Activated CD4-positive, alpha-beta memory T cell treated with anti-CD3 and anti-CD28 coated beads, Interleukin-2, amount 10 ng/mL, durations not matched to agents 7 days and 5 days (primary cell): ENCODE results near the gene AIG1. TPM values are rescaled to one million over a fixed set of nuclear protein-coding genes. Genes with fewer than 3 reads are reported as not detected.

Source experiments
- CTCF ChIA-PET: fragments of 350-600 bp; sonication (Branson Sonifier 250); formaldehyde crosslinking; loops from one replicate; lab custom pipeline; 2021; ENCODE audit warnings: antibody characterized with exemption, inconsistent platforms; lab: Charles Lee
- POLR2A ChIA-PET: fragments of 350-600 bp; sonication (Branson Sonifier 250); formaldehyde crosslinking; loops from one replicate; lab custom pipeline; 2021; ENCODE audit warnings: antibody characterized with exemption; lab: Charles Lee
- DNase-seq: peaks from one replicate; pipeline ENCODE4 v3.0.0-alpha.2; 2020
- H3K27ac Mint-ChIP-seq: one replicate; pipeline ENCODE4 v1.8.0; 2021; ENCODE audit warnings: mild to moderate bottlenecking, mixed read lengths
- H3K27me3 Mint-ChIP-seq: one replicate; pipeline ENCODE4 v1.8.0; 2021; ENCODE audit warnings: mixed read lengths
- H3K36me3 Mint-ChIP-seq: one replicate; pipeline ENCODE4 v1.8.0; 2021; ENCODE audit warnings: low read depth, mixed read lengths
- H3K4me1 Mint-ChIP-seq: one replicate; pipeline ENCODE4 v1.8.0; 2021; ENCODE audit warnings: mixed read lengths
- H3K4me3 Mint-ChIP-seq: one replicate; pipeline ENCODE4 v1.8.0; 2021; ENCODE audit warnings: mild to moderate bottlenecking, mixed read lengths
- H3K9me3 Mint-ChIP-seq: one replicate; pipeline ENCODE4 v1.8.0; 2021; ENCODE audit warnings: mixed read lengths
- total RNA-seq, 2 experiments: library from RNA; stranded (reverse); gene quantifications; one replicate each; pipeline ENCODE4 v1.2.3, GENCODE V29; 2021

Gene AIG1
- total RNA-seq, 2 experiments from 2014 or later = 8.4 to 9.9 TPM

GRCh38 chr6:143362192-143362558, 301.5 kb downstream of the AIG1 start:
- Mint-ChIP-seq H3K27ac (no peak overlapping the region), H3K27me3 (peaks cover 2% of the 10 kb centered on the region), H3K36me3 (no peaks in the 10 kb centered on the region), H3K4me1 (no peaks in the 10 kb centered on the region), H3K4me3 (no peak overlapping the region), H3K9me3 (no peaks in the 10 kb centered on the region)
- CTCF ChIA-PET = no interaction called here
- no peak for DNase-seq
- POLR2A ChIA-PET = no interaction called here

GRCh38 chr6:143363299-143363698, 302.6 kb downstream of the AIG1 start:
- H3K4me1 Mint-ChIP-seq = peaks cover 3% of the 10 kb centered on the region
- ChIA-PET CTCF (no interaction called here), POLR2A (no interaction called here)
- peaks cover 2% of the 10 kb centered on the region for H3K27me3 Mint-ChIP-seq
- no peaks in the 10 kb centered on the region for H3K9me3 Mint-ChIP-seq
- no peak overlapping the region for H3K4me3 Mint-ChIP-seq
- DNase-seq = no peak
- no peak overlapping the region for H3K27ac Mint-ChIP-seq
- H3K36me3 Mint-ChIP-seq = no peaks in the 10 kb centered on the region

GRCh38 chr6:143368426-143368825, 307.7 kb downstream of the AIG1 start:
- no peak overlapping the region for H3K4me3 Mint-ChIP-seq

GRCh38 chr6:143369971-143370370, 309.3 kb downstream of the AIG1 start:
- H3K9me3 Mint-ChIP-seq = no peaks in the 10 kb centered on the region

More at GRCh38 chr6:143368426-143368825, 307.7 kb downstream of the AIG1 start:
- Mint-ChIP-seq H3K27ac (no peak overlapping the region), H3K27me3 (peaks cover 2% of the 10 kb centered on the region), H3K9me3 (no peaks in the 10 kb centered on the region), H3K36me3 (no peaks in the 10 kb centered on the region), H3K4me1 (peaks cover 8% of the 10 kb centered on the region)
- CTCF ChIA-PET = no interaction called here
- DNase-seq = no peak
- POLR2A ChIA-PET = no interaction called here

GRCh38 chr6:143370812-143371370, 310.2 kb downstream of the AIG1 start:
- H3K27me3 Mint-ChIP-seq = peaks cover 5% of the 10 kb centered on the region
- H3K36me3 Mint-ChIP-seq = no peaks in the 10 kb centered on the region
- ChIA-PET POLR2A (no interaction called here), CTCF (no interaction called here)
- H3K4me1 Mint-ChIP-seq = peaks cover 8% of the 10 kb centered on the region
- no peaks in the 10 kb centered on the region for H3K9me3 Mint-ChIP-seq
- H3K4me3 Mint-ChIP-seq = no peak overlapping the region
- no peak for DNase-seq
- no peak overlapping the region for H3K27ac Mint-ChIP-seq

More at GRCh38 chr6:143369971-143370370, 309.3 kb downstream of the AIG1 start:
- no peak for DNase-seq
- ChIA-PET POLR2A (no interaction called here), CTCF (no interaction called here)
- no peaks in the 10 kb centered on the region for H3K36me3 Mint-ChIP-seq
- H3K4me3 Mint-ChIP-seq = no peak overlapping the region
- peaks cover 5% of the 10 kb centered on the region for H3K27me3 Mint-ChIP-seq
- H3K27ac Mint-ChIP-seq = no peak overlapping the region
- peaks cover 8% of the 10 kb centered on the region for H3K4me1 Mint-ChIP-seq

GRCh38 chr6:143372199-143372882, 311.7 kb downstream of the AIG1 start:
- H3K27me3 Mint-ChIP-seq = peaks cover 7% of the 10 kb centered on the region
- ChIA-PET POLR2A (no interaction called here), CTCF (interaction anchor here (0.5 kb wide), 1 partner anchor 641 kb away, joined by 3 read pairs; no protein-coding TSS in a partner anchor)
- H3K27ac Mint-ChIP-seq = no peak overlapping the region
- H3K4me3 Mint-ChIP-seq = no peak overlapping the region
- DNase-seq = no peak
- H3K4me1 Mint-ChIP-seq = peaks cover 8% of the 10 kb centered on the region
- H3K9me3 Mint-ChIP-seq = no peaks in the 10 kb centered on the region
- no peaks in the 10 kb centered on the region for H3K36me3 Mint-ChIP-seq

GRCh38 chr6:143374014-143374413, 313.3 kb downstream of the AIG1 start:
- Mint-ChIP-seq H3K27ac (no peak overlapping the region), H3K9me3 (peaks cover 7% of the 10 kb centered on the region), H3K4me3 (no peak overlapping the region), H3K27me3 (peaks cover 7% of the 10 kb centered on the region), H3K4me1 (no peaks in the 10 kb centered on the region), H3K36me3 (no peaks in the 10 kb centered on the region)
- CTCF ChIA-PET = no interaction called here
- no peak for DNase-seq
- POLR2A ChIA-PET = no interaction called here

GRCh38 chr6:143375022-143375585, 314.4 kb downstream of the AIG1 start:
- H3K4me1 Mint-ChIP-seq = no peaks in the 10 kb centered on the region
- CTCF ChIA-PET = interaction anchor here (0.7 kb wide), 1 partner anchor 18 kb away, joined by 3 read pairs; no protein-coding TSS in a partner anchor
- H3K27ac Mint-ChIP-seq = no peak overlapping the region
- no peaks in the 10 kb centered on the region for H3K36me3 Mint-ChIP-seq
- H3K9me3 Mint-ChIP-seq = peaks cover 7% of the 10 kb centered on the region
- POLR2A ChIA-PET = no interaction called here
- peaks cover 10% of the 10 kb centered on the region for H3K27me3 Mint-ChIP-seq
- no peak overlapping the region for H3K4me3 Mint-ChIP-seq
- no peak for DNase-seq

- Mint-ChIP-seq H3K36me3 (no peaks in the 10 kb centered on the region), H3K27me3 (peaks cover 15% of the 10 kb centered on the region), H3K27ac (no peak overlapping the region), H3K4me1 (no peaks in the 10 kb centered on the region), H3K4me3 (no peak overlapping the region), H3K9me3 (peaks cover 7% of the 10 kb centered on the region)
- ChIA-PET POLR2A (no interaction called here), CTCF (no interaction called here)
- DNase-seq = no peak
These were observed 315.7 kb downstream of the AIG1 start for GRCh38 chr6:143376375-143376774.

GRCh38 chr6:143376861-143377260, 316.2 kb downstream of the AIG1 start:
- no peaks in the 10 kb centered on the region for H3K4me1 Mint-ChIP-seq
- H3K27ac Mint-ChIP-seq = no peak overlapping the region
- no peak for DNase-seq
- no peaks in the 10 kb centered on the region for H3K36me3 Mint-ChIP-seq
- H3K4me3 Mint-ChIP-seq = no peak overlapping the region
- POLR2A ChIA-PET = no interaction called here
- CTCF ChIA-PET = no interaction called here
- peaks cover 7% of the 10 kb centered on the region for H3K9me3 Mint-ChIP-seq
- peaks cover 15% of the 10 kb centered on the region for H3K27me3 Mint-ChIP-seq

- H3K4me1 Mint-ChIP-seq = no peaks in the 10 kb centered on the region
- peaks cover 8% of the 10 kb centered on the region for H3K27me3 Mint-ChIP-seq
- H3K27ac Mint-ChIP-seq = no peak overlapping the region
- no peak overlapping the region for H3K4me3 Mint-ChIP-seq
- no peaks in the 10 kb centered on the region for H3K36me3 Mint-ChIP-seq
- DNase-seq = no peak
- no peaks in the 10 kb centered on the region for H3K9me3 Mint-ChIP-seq
- ChIA-PET CTCF (no interaction called here), POLR2A (no interaction called here)
These were observed 324.9 kb downstream of the AIG1 start for GRCh38 chr6:143385636-143386035.

- H3K27me3 Mint-ChIP-seq = peaks cover 6% of the 10 kb centered on the region
- no peak overlapping the region for H3K27ac Mint-ChIP-seq
- H3K9me3 Mint-ChIP-seq = no peaks in the 10 kb centered on the region
- POLR2A ChIA-PET = no interaction called here
- no peak for DNase-seq
- no peaks in the 10 kb centered on the region for H3K36me3 Mint-ChIP-seq
- CTCF ChIA-PET = no interaction called here
- no peaks in the 10 kb centered on the region for H3K4me1 Mint-ChIP-seq
- no peak overlapping the region for H3K4me3 Mint-ChIP-seq
These were observed 329.6 kb downstream of the AIG1 start for GRCh38 chr6:143390278-143390677.
